ENCODE results near the gene TMEM192.
"Not testable (repeated sequence)": the region's sequence is repeated elsewhere in the genome, so short reads cannot be mapped to it uniquely, and the experiment has no call there.

The TMEM192 gene

GRCh38 chr4:165131247-165131832 lies 18.7 kb upstream of the TMEM192 start:
- Histone ChIP-seq H3K9me3 (ENCODE audit: control insufficient read depth, insufficient read depth, low read depth, low read length) (no peaks in the 10 kb centered on the region), H3K9ac (ENCODE audit: low read length) (no peak overlapping the region), H3K36me3 (ENCODE audit: control insufficient read depth, insufficient read depth, low read length) (no peaks in the 10 kb centered on the region), H3K27ac (ENCODE audit: low read depth, low read length) (no peak overlapping the region), H3K4me3 (ENCODE audit: low read depth, low read length) (no peak overlapping the region), H3K27me3 (ENCODE audit: control insufficient read depth, insufficient read depth, low read length) (no peaks in the 10 kb centered on the region), H3K4me1 (ENCODE audit: control insufficient read depth, insufficient read depth, low read length) (no peaks in the 10 kb centered on the region)

- no peaks in the 10 kb centered on the region for H3K9me3 ChIP-seq (ENCODE audit: control insufficient read depth, insufficient read depth, low read depth, low read length)
- H3K4me1 ChIP-seq (ENCODE audit: control insufficient read depth, insufficient read depth, low read length), result no peaks in the 10 kb centered on the region
- H3K27ac ChIP-seq (ENCODE audit: low read depth, low read length), result no peak overlapping the region
- no peak overlapping the region for H3K4me3 ChIP-seq (ENCODE audit: low read depth, low read length)
- H3K27me3 ChIP-seq (ENCODE audit: control insufficient read depth, insufficient read depth, low read length), result no peaks in the 10 kb centered on the region
- no peaks in the 10 kb centered on the region for H3K36me3 ChIP-seq (ENCODE audit: control insufficient read depth, insufficient read depth, low read length)
- H3K9ac ChIP-seq (ENCODE audit: low read length), result no peak overlapping the region
Measured at GRCh38 chr4:165129924-165130323, 17.3 kb upstream of the TMEM192 start.

GRCh38 chr4:165125869-165126499 lies 13.3 kb upstream of the TMEM192 start:
- not testable (repeated sequence) for H3K27ac ChIP-seq (ENCODE audit: low read depth, low read length); H3K4me3 ChIP-seq (ENCODE audit: low read depth, low read length); H3K9ac ChIP-seq (ENCODE audit: low read length); H3K27me3 ChIP-seq (ENCODE audit: control insufficient read depth, insufficient read depth, low read length); H3K4me1 ChIP-seq (ENCODE audit: control insufficient read depth, insufficient read depth, low read length); H3K36me3 ChIP-seq (ENCODE audit: control insufficient read depth, insufficient read depth, low read length); H3K9me3 ChIP-seq (ENCODE audit: control insufficient read depth, insufficient read depth, low read depth, low read length)

GRCh38 chr4:165124488-165124887 lies 11.8 kb upstream of the TMEM192 start:
- no peak overlapping the region for H3K27ac ChIP-seq (ENCODE audit: low read depth, low read length)
- H3K27me3 ChIP-seq (ENCODE audit: control insufficient read depth, insufficient read depth, low read length), result no peaks in the 10 kb centered on the region
- H3K4me3 ChIP-seq (ENCODE audit: low read depth, low read length), result no peak overlapping the region
- H3K4me1 ChIP-seq (ENCODE audit: control insufficient read depth, insufficient read depth, low read length), result no peaks in the 10 kb centered on the region
- no peaks in the 10 kb centered on the region for H3K36me3 ChIP-seq (ENCODE audit: control insufficient read depth, insufficient read depth, low read length)
- 0 out of 2 replicates have a peak, but pooled peaks cover 4% of the 10 kb centered on the region for H3K9me3 ChIP-seq (ENCODE audit: control insufficient read depth, insufficient read depth, low read depth, low read length)
- no peak overlapping the region for H3K9ac ChIP-seq (ENCODE audit: low read length)

GRCh38 chr4:165118256-165118909 lies 5.7 kb upstream of the TMEM192 start:
- Histone ChIP-seq H3K9ac (ENCODE audit: low read length) (no peak overlapping the region), H3K36me3 (ENCODE audit: control insufficient read depth, insufficient read depth, low read length) (no peaks in the 10 kb centered on the region), H3K4me3 (ENCODE audit: low read depth, low read length) (no peak overlapping the region), H3K4me1 (ENCODE audit: control insufficient read depth, insufficient read depth, low read length) (peaks cover 5% of the 10 kb centered on the region), H3K27ac (ENCODE audit: low read depth, low read length) (no peak overlapping the region), H3K9me3 (ENCODE audit: control insufficient read depth, insufficient read depth, low read depth, low read length) (no peaks in the 10 kb centered on the region), H3K27me3 (ENCODE audit: control insufficient read depth, insufficient read depth, low read length) (no peaks in the 10 kb centered on the region)

GRCh38 chr4:165115301-165115700 lies 2.6 kb upstream of the TMEM192 start:
- H3K4me3 ChIP-seq (ENCODE audit: low read depth, low read length), result no peak overlapping the region
- no peak overlapping the region for H3K27ac ChIP-seq (ENCODE audit: low read depth, low read length)
- no peaks in the 10 kb centered on the region for H3K36me3 ChIP-seq (ENCODE audit: control insufficient read depth, insufficient read depth, low read length)
- peaks cover 8% of the 10 kb centered on the region for H3K4me1 ChIP-seq (ENCODE audit: control insufficient read depth, insufficient read depth, low read length)
- no peaks in the 10 kb centered on the region for H3K27me3 ChIP-seq (ENCODE audit: control insufficient read depth, insufficient read depth, low read length)
- H3K9me3 ChIP-seq (ENCODE audit: control insufficient read depth, insufficient read depth, low read depth, low read length), result no peaks in the 10 kb centered on the region
- H3K9ac ChIP-seq (ENCODE audit: low read length), result no peak overlapping the region

GRCh38 chr4:165111906-165112367 lies 723 bp downstream of the TMEM192 start:
- no peak overlapping the region for H3K27ac ChIP-seq (ENCODE audit: low read depth, low read length)
- peaks cover 8% of the 10 kb centered on the region for H3K4me1 ChIP-seq (ENCODE audit: control insufficient read depth, insufficient read depth, low read length)
- H3K4me3 ChIP-seq (ENCODE audit: low read depth, low read length), result peak overlapping the region; percentile 75
- H3K36me3 ChIP-seq (ENCODE audit: control insufficient read depth, insufficient read depth, low read length), result no peaks in the 10 kb centered on the region
- no peaks in the 10 kb centered on the region for H3K27me3 ChIP-seq (ENCODE audit: control insufficient read depth, insufficient read depth, low read length)
- H3K9me3 ChIP-seq (ENCODE audit: control insufficient read depth, insufficient read depth, low read depth, low read length), result no peaks in the 10 kb centered on the region
- H3K9ac ChIP-seq (ENCODE audit: low read length), result peak overlapping the region; percentile 71

GRCh38 chr4:165106518-165106917 lies 6.1 kb downstream of the TMEM192 start:
- Histone ChIP-seq H3K27me3 (ENCODE audit: control insufficient read depth, insufficient read depth, low read length) (no peaks in the 10 kb centered on the region), H3K9me3 (ENCODE audit: control insufficient read depth, insufficient read depth, low read depth, low read length) (no peaks in the 10 kb centered on the region), H3K9ac (ENCODE audit: low read length) (no peak overlapping the region), H3K36me3 (ENCODE audit: control insufficient read depth, insufficient read depth, low read length) (peaks cover 14% of the 10 kb centered on the region), H3K27ac (ENCODE audit: low read depth, low read length) (no peak overlapping the region), H3K4me3 (ENCODE audit: low read depth, low read length) (no peak overlapping the region), H3K4me1 (ENCODE audit: control insufficient read depth, insufficient read depth, low read length) (no peaks in the 10 kb centered on the region)

- no peak overlapping the region for H3K9ac ChIP-seq (ENCODE audit: low read length)
- H3K4me1 ChIP-seq (ENCODE audit: control insufficient read depth, insufficient read depth, low read length), result no peaks in the 10 kb centered on the region
- H3K4me3 ChIP-seq (ENCODE audit: low read depth, low read length), result no peak overlapping the region
- no peaks in the 10 kb centered on the region for H3K27me3 ChIP-seq (ENCODE audit: control insufficient read depth, insufficient read depth, low read length)
- H3K36me3 ChIP-seq (ENCODE audit: control insufficient read depth, insufficient read depth, low read length), result peaks cover 27% of the 10 kb centered on the region
- no peaks in the 10 kb centered on the region for H3K9me3 ChIP-seq (ENCODE audit: control insufficient read depth, insufficient read depth, low read depth, low read length)
- no peak overlapping the region for H3K27ac ChIP-seq (ENCODE audit: low read depth, low read length)
Measured at GRCh38 chr4:165101641-165102040, 11.0 kb downstream of the TMEM192 start.

- H3K9ac ChIP-seq (ENCODE audit: low read length), result no peak overlapping the region
- no peak overlapping the region for H3K27ac ChIP-seq (ENCODE audit: low read depth, low read length)
- no peak overlapping the region for H3K4me3 ChIP-seq (ENCODE audit: low read depth, low read length)
- H3K9me3 ChIP-seq (ENCODE audit: control insufficient read depth, insufficient read depth, low read depth, low read length), result no peaks in the 10 kb centered on the region
- H3K27me3 ChIP-seq (ENCODE audit: control insufficient read depth, insufficient read depth, low read length), result no peaks in the 10 kb centered on the region
- H3K4me1 ChIP-seq (ENCODE audit: control insufficient read depth, insufficient read depth, low read length), result no peaks in the 10 kb centered on the region
- H3K36me3 ChIP-seq (ENCODE audit: control insufficient read depth, insufficient read depth, low read length), result peaks cover 20% of the 10 kb centered on the region
Measured at GRCh38 chr4:165096776-165097175, 15.9 kb downstream of the TMEM192 start.

GRCh38 chr4:165095291-165095690 lies 17.4 kb downstream of the TMEM192 start:
- Histone ChIP-seq H3K27ac (ENCODE audit: low read depth, low read length) (no peak overlapping the region), H3K9ac (ENCODE audit: low read length) (no peak overlapping the region), H3K27me3 (ENCODE audit: control insufficient read depth, insufficient read depth, low read length) (no peaks in the 10 kb centered on the region), H3K36me3 (ENCODE audit: control insufficient read depth, insufficient read depth, low read length) (peaks cover 12% of the 10 kb centered on the region), H3K4me3 (ENCODE audit: low read depth, low read length) (no peak overlapping the region), H3K4me1 (ENCODE audit: control insufficient read depth, insufficient read depth, low read length) (no peaks in the 10 kb centered on the region), H3K9me3 (ENCODE audit: control insufficient read depth, insufficient read depth, low read depth, low read length) (no peaks in the 10 kb centered on the region)
